Right lobe of liver (tissue), 4 donors: ENCODE measurements around the gene PTPRD.

Source experiments
- CTCF ChIP-seq, 4 donors: fragments of 200-600 bp in 3 of 4; fragments of 450-650 bp in 1 of 4; IDR thresholded peaks; one replicate each; pipeline versions ENCODE4 v1.5.1 to v1.8.0; 2016 to 2022; ENCODE audit warnings: antibody characterized with exemption in 4 of 4, mild to moderate bottlenecking in 2 of 4
- POLR2A ChIP-seq: fragments of 450-650 bp; IDR thresholded peaks from one replicate; pipeline ENCODE4 v1.6.1; 2017; ENCODE audit warnings: antibody characterized with exemption, mild to moderate bottlenecking
- donor health status: DM: no; HTN: no; CAD: no.
- donor health status: DM: no; HTN: no; CAD: no.
- donor health status: DM: no; HTN: yes; CAD: no.

- TF ChIP-seq CTCF (IDR thresholded peaks at IDR 0.05) (no peak), POLR2A (no peak)
These were observed 1843.6 kb downstream of the PTPRD start for GRCh38 chr9:8769153-8769552.
